NCI-H1048 (cell line): ENCODE measurements around the gene FOXN3.
"Not testable (repeated sequence)": the region's sequence is repeated elsewhere in the genome, so short reads cannot be mapped to it uniquely, and the experiment has no call there.

Experiments
- DNase-seq: peaks from one replicate; lab custom pipeline; 2025; lab: John Stamatoyannopoulos, UW

FOXN3 gene

GRCh38 chr14:89131004-89131750, 285.9 kb downstream of the FOXN3 start:
- no peak for DNase-seq

- DNase-seq, result no peak
These were observed 287.5 kb downstream of the FOXN3 start for GRCh38 chr14:89129570-89129969.

GRCh38 chr14:89128311-89129026, 288.6 kb downstream of the FOXN3 start:
- no peak for DNase-seq

DNA sequence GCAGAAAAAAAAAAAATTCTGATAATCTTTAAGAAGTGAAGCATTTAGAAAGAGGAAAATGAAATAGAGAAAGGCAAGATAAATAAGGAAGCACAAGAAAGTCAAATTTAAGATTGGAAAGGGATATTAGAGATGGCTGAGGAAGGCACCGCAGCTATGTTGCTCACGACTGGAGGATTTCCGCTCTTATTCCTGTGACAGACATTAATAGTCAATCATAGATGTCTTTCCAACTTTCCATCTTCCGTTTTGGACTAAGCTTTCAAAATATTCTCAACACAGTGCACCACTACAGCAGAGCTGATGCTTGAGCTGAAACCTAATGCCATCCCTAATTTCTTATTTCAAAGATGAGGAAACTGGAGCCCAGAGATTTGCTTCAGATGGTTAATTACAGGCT, 290.6 kb downstream of the FOXN3 start:
- DNase-seq, result no peak

GRCh38 chr14:89125216-89125615, 291.8 kb downstream of the FOXN3 start:
- DNase-seq, result no peak

DNA sequence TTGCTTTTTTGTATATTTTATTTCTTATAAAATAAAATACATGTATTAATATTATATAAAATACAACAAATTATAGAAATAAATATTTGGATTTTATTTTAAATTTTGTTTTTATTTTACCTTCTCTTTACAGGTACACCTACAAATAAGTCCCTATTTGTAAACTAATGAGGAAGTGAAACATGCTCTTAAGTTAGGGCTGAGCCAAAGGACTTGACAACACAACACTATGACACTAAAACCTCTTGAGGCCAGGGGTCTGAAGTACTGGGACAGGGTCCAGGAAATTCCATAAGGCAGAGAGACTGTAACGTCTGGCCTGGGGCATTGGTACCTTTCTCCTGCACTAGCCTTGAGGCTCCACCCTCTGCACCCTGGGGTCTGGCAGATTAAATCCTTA, 293.2 kb downstream of the FOXN3 start:
- no peak for DNase-seq

DNA sequence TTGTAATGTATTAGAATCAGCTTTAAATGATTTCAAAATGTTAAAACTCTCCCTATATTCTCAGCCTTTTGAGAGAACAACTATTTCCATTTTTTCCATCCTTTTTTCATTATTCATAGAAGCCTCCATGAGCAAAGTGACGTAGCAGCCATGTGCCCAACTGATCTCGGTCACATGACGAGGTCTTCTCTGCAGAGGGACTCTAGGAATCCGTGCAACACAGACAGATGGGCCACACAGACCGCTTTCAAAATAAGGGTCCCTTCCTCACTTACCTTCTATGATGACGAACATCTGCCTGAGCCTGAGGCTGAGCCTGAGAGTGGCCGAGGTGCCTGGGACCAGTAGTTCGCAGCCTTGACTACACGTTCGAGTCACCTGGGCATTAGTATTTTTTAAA, 293.8 kb downstream of the FOXN3 start:
- no peak for DNase-seq

GRCh38 chr14:89121968-89122620, 294.9 kb downstream of the FOXN3 start:
- DNase-seq, result no peak

DNA sequence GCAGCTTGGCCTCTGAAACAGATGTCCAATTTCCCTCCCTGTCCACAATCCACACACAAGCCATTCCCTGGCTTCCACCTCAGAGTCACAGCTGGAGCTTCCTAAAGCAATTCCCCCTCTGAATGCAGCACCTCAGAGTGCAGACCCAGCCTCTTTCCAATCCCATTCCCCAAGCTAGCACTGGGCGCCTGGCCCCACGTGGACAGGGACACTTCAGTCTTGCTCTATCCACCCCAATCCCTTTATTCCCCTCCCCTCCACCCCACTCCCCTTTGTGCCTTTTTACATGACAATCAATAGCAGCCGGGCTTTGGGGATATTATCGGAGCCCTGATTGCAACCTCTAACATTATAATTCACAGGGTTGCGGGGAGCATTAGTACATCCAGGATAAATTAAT, 300.0 kb downstream of the FOXN3 start:
- DNase-seq, result no peak

GRCh38 chr14:89114109-89114508, 302.9 kb downstream of the FOXN3 start:
- DNase-seq, result no peak

GRCh38 chr14:89112720-89113119, 304.3 kb downstream of the FOXN3 start:
- no peak for DNase-seq

DNA sequence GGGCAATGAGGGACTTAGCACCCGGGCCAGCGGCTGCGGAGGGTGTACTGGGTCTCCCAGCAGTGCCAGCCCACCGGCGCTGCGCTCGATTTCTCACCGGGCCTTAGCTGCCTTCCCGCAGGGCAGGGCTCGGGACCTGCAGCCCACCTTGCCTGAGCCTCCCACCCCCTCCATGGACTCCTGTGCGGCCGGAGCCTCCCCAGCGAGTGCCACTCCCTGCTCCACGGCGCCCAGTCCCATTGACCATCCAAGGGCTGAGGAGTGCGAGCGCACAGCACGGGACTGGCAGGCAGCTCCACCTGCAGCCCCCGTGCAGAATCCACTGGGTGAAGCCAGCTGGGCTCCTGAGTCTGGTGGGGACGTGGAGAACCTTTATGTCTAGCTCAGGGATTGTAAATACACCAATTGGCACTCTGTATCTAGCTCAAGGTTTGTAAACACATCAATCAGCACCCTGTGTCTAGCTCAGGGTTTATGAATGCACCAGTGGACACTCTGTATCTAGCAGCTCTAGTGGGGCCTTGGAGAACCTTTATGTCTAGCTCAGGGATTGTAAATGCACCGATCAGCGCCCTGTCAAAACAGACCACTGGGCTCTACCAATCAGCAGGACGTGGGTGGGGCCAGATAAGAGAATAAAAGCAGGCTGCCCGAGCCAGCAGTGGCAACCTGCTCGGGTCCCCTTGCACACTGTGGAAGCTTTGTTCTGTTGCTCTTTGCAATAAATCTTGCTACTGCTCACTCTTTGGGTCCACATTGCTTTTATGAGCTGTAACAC, 305.1 kb downstream of the FOXN3 start:
- DNase-seq, result not testable (repeated sequence)

DNA sequence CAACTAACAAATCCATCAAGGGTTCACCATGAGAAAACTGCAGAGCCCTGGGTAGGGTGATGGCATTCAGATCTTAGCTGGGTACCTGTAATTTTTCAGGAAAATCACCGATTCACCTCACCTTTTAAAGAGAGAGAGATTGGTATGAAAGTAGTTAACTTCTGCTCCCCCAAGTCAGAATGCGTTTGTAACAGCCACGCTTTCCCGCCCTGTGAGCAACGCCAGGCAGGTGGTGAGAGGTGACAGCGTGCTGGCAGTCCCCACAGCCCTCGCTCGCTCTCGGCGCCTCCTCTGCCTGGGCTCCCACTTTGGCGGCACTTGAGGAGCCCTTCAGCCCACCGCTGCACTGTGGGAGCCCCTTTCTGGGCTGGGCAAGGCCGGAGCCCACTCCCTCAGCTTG, 305.8 kb downstream of the FOXN3 start:
- DNase-seq, result not testable (repeated sequence)

GRCh38 chr14:89110110-89110509, 306.9 kb downstream of the FOXN3 start:
- no peak for DNase-seq

- no peak for DNase-seq
These were observed 308.4 kb downstream of the FOXN3 start for GRCh38 chr14:89108608-89109007.

- DNase-seq, result no peak
These were observed 309.4 kb downstream of the FOXN3 start for GRCh38 chr14:89107626-89108025.
